GM18505 (cell line): Measurements from ENCODE around the gene NOL4L.

ENCODE experiments used
- ATAC-seq: cut with Tn5 transposase; IDR thresholded peaks from one replicate; pipeline ENCODE4 v1.9.1; 2021; ENCODE audit not compliant: unreplicated experiment
- POLR2A ChIP-seq: IDR thresholded peaks from 4 replicates; pipeline ENCODE4 v1.6.1; 2011; ENCODE audit warnings: borderline replicate concordance; ENCODE audit not compliant: insufficient read depth, insufficient read length; ENCODE audit errors: extremely low read depth

The NOL4L gene

DNA sequence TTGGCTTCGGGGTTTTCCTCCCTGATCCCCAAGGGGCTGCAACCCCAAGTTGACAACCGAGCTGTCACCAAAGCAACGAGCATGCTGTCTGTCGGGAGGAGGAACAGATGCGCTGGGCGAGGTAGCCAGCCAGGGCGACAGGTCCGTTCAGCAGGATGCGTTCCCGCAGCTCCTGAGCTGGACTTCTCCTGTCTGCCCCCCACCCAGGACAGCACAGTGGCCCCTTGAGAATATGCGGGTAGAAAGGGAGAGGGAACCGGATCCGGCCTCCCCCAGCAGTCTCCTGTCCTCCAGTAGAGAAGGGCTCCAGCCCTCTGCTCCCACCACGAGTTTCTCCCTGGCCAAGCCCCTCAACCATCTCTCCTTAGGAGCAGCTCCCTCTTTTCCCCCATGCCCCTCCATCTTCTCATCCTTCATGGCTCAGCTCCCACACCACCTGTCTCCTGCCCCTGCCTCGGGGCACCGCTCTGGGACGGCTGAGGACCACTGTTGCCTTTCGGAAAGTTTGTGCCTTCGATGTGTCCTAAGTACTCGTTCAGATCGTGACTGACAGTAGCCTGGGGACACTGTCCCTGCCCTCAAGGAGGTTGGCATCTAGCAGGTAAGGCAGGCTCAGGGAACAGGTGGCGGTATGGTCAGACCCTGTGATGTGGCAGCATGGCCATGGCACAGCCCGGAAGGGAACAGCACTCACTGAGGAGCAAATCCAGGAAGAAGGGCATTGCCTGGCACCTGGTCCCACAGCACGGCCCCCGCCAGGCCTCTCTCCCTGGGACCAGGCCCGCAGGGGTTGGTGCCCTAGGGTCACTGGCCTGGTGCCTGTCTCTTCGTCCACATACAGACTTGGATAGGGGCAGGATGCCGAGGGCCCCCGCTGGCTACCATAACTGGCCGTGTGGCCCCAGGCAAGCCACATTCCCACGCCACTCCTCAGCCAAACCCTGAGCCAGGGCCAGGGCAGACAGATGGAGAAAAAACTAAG lies 130.7 kb downstream of the NOL4L start:
- TF ChIP-seq POLR2A: no peak
- no peak for ATAC-seq

DNA sequence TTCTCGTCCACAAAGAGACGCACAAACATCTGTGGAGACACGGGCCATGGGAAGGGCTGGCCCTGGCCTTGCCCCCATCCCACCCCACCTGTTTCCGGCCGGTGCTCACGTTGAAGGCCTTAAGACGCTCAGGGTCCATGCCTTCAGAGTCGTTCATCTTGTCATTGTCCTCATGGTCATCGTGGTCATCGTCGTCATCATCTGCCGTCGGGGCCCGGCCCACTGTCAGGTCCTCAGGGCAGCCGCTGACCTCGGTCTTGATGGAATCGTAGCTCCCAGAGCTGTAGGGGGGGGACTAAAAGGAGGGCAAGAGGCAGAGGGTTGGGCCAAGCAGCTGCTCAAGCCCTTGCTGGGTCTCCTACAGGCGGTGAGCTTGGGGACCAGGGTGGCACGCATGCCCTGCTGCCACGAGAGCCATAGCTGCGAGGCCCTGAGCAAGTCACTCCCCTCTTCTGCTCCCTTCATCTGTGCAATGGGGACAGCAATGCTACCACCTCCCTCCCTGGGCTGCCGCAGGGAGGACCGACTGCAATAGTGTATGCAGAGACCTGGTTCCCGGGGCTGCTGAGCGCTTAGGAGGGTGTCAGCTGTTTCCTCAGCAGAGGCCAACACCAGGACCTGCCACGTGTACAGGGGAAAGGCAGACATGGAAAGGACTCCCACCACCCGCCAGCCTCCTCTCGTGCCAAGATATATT lies 131.5 kb downstream of the NOL4L start:
- no peak for TF ChIP-seq POLR2A
- ATAC-seq: no peak

DNA sequence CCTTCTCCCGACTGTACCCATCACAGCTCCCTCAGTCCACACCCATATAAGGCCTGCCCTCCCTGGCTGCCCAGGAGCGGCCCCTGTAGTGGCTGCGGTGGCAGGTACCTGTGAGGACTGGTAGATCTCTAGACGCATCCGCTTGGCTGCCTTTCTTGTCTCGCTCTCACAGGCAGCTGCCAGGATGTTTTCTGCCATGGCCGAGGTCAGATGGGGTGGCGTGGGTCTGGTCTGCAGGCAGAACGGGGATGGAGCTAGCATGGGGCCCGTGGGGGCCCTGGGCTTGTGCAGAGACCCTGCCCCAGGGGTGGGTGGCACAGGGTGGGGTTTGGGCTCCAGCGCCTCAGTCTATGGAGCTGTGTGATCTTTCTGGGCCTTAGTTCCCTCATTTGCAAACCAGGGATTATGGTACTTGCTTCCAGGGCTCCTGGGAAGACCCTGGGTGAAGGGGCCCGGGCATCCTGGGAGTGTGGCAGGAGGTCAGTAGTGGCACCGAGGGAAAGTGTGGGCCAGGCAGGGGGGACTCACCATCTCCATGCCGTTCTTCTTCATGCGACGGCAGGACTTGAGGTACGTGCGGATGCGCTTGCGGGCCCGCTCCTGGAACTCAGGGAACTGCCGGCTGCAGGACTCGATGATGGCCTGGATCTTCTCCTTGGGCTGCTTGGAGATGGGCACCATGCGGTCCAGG lies 132.2 kb downstream of the NOL4L start:
- no peak for ATAC-seq

GRCh38 chr20:32451682-32452461 lies 133.3 kb downstream of the NOL4L start:
- TF ChIP-seq POLR2A: no peak
- no peak for ATAC-seq

More for the DNA sequence above, 132.2 kb downstream of the NOL4L start:
- no peak for TF ChIP-seq POLR2A

DNA sequence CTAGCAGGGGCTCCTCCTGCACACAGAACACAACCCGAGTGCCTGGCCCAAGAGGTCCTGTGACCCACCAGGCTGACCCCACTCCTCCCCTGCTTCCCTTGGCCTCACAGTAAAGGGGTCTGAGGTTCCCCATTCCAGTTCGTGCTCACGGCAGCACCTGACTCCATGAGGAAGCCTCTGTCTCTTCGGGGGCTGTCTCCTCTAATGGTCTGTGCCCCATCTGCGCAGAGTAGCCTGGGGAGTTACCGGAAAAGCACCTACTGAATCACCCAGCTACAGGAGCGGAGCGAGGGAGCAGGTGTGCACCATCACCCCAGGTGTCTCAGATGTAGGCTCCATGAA lies 133.8 kb downstream of the NOL4L start:
- no peak for TF ChIP-seq POLR2A
- no peak for ATAC-seq

- no peak for ATAC-seq
- TF ChIP-seq POLR2A: no peak
Measured at GRCh38 chr20:32450484-32451061, 134.6 kb downstream of the NOL4L start.

GRCh38 chr20:32449890-32450401 lies 135.2 kb downstream of the NOL4L start:
- TF ChIP-seq POLR2A: no peak
- ATAC-seq: no peak

DNA sequence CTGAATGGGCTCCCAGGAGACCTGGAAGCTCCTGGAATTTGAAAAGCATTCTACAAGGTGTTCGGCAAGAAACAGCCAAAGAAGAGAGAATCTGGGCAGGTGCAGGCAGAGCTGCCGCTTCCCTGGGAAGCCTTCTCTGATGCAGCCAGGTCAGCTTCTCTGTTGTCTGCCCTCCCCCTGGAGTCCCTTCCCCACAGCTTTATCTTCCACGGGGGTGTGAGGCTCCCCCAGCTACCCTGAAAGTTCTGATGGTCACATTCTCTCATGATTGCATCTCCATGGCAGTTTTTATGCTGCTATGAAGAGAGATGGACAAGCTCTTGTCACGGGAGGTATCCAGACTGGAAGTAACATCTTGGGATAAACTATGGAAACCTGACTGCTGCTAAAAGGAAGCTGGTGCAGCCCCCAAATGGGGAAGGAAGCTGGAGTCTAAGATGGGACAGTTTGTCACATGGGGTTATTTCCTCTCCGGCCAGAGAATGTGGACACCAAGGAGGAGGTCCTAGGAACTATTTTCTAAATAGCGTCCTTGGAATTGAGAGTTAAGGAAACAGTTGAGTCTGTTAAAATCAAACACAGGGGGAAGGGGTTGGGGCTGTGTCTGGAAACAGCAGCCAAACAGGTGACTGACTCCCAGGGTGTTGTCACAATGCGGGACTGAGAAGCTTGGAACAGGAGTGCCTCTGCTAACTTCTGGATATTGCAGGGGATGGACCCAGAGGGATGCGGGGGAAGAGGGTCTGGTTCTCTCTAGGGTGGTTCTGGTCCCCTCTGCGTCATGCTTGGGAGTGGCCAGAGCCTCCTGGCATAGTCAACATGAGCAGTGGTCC lies 135.9 kb downstream of the NOL4L start:
- TF ChIP-seq POLR2A: no peak
- no peak for ATAC-seq

GRCh38 chr20:32448306-32449056 lies 136.7 kb downstream of the NOL4L start:
- no peak for ATAC-seq
- no peak for TF ChIP-seq POLR2A

DNA sequence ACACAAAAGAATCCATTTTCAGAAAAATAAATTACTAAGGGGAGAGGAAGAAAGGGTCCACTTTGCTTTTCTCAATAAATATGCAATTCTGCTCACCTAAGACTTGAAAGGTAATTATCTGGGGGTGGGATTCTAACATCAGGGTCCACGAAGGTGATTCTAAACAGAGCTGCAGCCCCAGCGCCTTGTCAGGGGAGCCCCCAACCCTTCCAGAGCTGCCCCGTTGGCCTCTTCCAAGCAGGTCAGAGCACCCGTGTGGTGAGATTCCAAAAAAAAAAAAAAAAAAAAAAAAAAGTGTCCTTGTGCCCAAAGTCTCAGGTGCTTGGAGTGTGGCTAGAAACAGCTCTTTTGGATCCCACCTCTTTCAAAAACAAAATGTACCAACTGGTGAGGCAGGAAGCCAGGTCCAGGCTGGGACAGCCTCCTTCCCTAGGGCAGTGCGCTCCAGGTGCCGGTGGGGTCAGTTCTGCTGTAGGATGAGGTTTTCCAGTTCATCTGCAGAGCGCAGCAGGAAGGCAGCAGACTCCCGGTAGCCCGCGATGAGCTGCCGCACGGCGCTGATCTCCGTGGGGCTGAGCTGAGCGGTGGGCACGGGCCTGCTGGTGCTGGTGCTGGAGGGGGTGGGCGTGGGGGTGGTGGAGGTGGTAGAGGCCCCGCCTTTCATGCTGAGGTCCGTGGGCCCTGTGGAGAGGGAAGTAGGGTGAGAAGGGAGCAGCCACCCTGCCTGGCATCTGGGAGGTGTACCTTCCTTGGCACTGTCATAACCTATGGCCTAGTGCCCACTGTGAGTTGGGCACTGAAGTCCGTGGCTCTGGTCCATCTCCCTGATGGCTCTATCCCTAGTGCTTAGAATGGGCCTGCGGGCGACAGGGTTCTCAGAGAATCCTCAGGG lies 137.8 kb downstream of the NOL4L start:
- TF ChIP-seq POLR2A: no peak
- ATAC-seq: no peak
